Natural killer cell (primary cell): ENCODE results near the gene RREB1. TPM values are rescaled to one million over a fixed set of nuclear protein-coding genes. Genes with fewer than 3 reads are reported as not detected.
A peak's percentile ranks its signal among the peaks of the same experiment; 100 is the strongest.

Source experiments
- ATAC-seq, 3 donors: fragments of 150-1000 bp in 2 of 3; fragments of 200-7000 bp in 1 of 3; cut with Tn5 transposase; 1 replicate in 1 of 3; 2 replicates in 2 of 3; pipeline ENCODE4 v1.10.0; 2021; ENCODE audit warnings: mild to moderate bottlenecking in 2 of 3, moderate library complexity in 2 of 3
- DNase-seq, 2 donors: peaks; one replicate each; pipeline versions ENCODE4 v3.0.0 to v3.0.0-alpha.2; 2013 to 2021; ENCODE audit warnings: mixed read lengths in 1 of 2
- H3K27ac ChIP-seq: one replicate; pipeline ENCODE4 v1.5.1; 2013; ENCODE audit warnings: mild to moderate bottlenecking, low read length
- H3K27me3 ChIP-seq: one replicate; pipeline ENCODE4 v1.6.1; 2013; ENCODE audit warnings: low read length; ENCODE audit not compliant: control insufficient read depth, insufficient read depth
- H3K36me3 ChIP-seq: one replicate; pipeline ENCODE4 v1.6.1; 2013; ENCODE audit warnings: low read length; ENCODE audit not compliant: control insufficient read depth, insufficient read depth
- H3K4me1 ChIP-seq: one replicate; pipeline ENCODE4 v1.6.1; 2013; ENCODE audit warnings: low read length; ENCODE audit not compliant: control insufficient read depth, insufficient read depth
- H3K4me3 ChIP-seq: one replicate; pipeline ENCODE4 v1.5.1; 2013; ENCODE audit warnings: low read length
- H3K9me3 ChIP-seq: one replicate; pipeline ENCODE4 v1.6.1; 2013; ENCODE audit warnings: low read length; ENCODE audit not compliant: control insufficient read depth, insufficient read depth
- H3K27ac Mint-ChIP-seq, 2 donors: one replicate each; pipeline ENCODE4 v1.8.0; 2022; ENCODE audit warnings: mild to moderate bottlenecking in 2 of 2, mixed read lengths in 2 of 2, moderate library complexity in 1 of 2
- H3K27me3 Mint-ChIP-seq, 2 donors: one replicate each; pipeline ENCODE4 v1.8.0; 2022; ENCODE audit warnings: low read depth in 2 of 2, mixed read lengths in 2 of 2
- H3K36me3 Mint-ChIP-seq: one replicate; pipeline ENCODE4 v1.8.0; 2022; ENCODE audit warnings: mixed read lengths
- H3K4me1 Mint-ChIP-seq, 2 donors: one replicate each; pipeline ENCODE4 v1.8.0; 2022; ENCODE audit warnings: mixed read lengths in 2 of 2
- H3K4me3 Mint-ChIP-seq: one replicate; pipeline ENCODE4 v1.8.0; 2022; ENCODE audit warnings: mild to moderate bottlenecking, moderate library complexity, mixed read lengths
- H3K9me3 Mint-ChIP-seq, 2 donors: one replicate each; pipeline ENCODE4 v1.8.0; 2022; ENCODE audit warnings: mixed read lengths in 2 of 2
- WGBS: methylation state at CpG from one replicate; pipeline ENCODE4 v1.1.7; 2013; ENCODE audit warnings: missing lambda C conversion rate; ENCODE audit not compliant: insufficient coverage; 5-methylcytosine and 5-hydroxymethylcytosine counted together
- intact Hi-C: fragments of 100-400 bp; cut with micrococcal nuclease; formaldehyde crosslinking; loops from one replicate; pipeline ENCODE4 v1.14.2; 2022
- total RNA-seq, 4 donors: library from RNA; stranded (reverse); fragments of 120-200 nt in 1 of 4; gene quantifications; one replicate each; pipeline versions ENCODE4 v1.2.3 to v1.2.4, GENCODE V29; 2013 to 2022
- TF ChIP-seq, protein P1 (sequence below): fragments of 200-600 bp; IDR thresholded peaks from one replicate; pipeline ENCODE4 v1.8.0; 2022; ENCODE audit warnings: antibody characterized with exemption

The RREB1 gene
- total RNA-seq, 3 donors from 2014 or later (not counting 1 experiment from before 2014, with no cell fraction given) = 42.2 to 51.8 (median 44.0) TPM

DNA sequence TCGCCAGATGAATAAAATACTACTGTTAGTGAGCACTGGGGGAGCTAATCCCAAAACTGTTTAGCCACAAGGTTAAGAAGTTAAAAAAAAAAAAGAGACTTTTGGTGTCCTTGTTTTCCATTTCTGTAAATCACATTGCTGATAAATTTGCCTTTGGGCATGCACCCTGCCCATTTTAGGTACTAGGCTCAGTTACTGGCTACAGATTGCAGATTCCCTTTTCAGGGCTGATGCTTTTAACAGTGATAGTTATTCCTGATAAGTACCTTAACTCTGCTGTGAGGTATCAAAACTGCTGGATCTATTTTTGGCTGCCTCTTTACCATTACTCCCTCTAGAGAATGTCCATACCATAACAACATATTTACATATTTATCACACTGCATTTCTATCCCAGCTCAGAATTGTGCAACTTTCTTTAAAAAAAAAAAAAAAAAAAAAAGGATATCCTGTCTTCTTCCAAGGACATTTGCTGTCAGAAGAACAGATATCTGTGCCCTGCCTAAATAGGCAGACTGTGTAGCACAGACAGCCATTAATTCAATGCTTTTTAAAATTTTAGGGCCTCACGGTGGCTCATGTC is 110.7 kb downstream of the RREB1 start:
- WGBS = 92% methylated on average over 2 of the region's 2 CpGs

DNA sequence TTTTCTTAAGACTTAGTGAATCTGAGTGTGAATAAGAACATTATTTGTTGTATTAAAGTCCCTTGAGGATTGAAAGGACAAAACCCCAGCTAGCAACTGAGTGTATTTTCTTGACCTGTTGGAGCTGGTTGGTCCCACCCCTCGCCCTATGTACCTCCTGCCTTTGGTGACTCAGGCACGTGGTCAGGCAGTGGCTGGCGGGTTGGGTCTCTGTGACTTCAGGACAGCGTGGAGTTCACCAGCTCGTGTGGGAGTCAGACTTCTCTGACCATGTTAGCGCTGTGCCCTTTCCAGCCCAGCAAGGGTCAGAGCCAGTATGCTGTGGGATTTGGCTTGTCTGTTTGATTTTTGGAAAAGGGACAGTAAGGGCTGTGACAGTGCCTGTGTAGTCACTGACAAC is 111.5 kb downstream of the RREB1 start:
- 65% methylated on average over 6 of the region's 6 CpGs for WGBS
- Mint-ChIP-seq H3K27me3 (no peaks in the 10 kb centered on the region), H3K4me1 (peaks cover 0 to 9% of the 10 kb centered on the region in 2 donors), H3K4me3 (no peak overlapping the region), H3K27ac (peak overlapping the region in 1 of 2 donors; percentile 16), H3K9me3 (no peaks in the 10 kb centered on the region), H3K36me3 (no peaks in the 10 kb centered on the region)
- Histone ChIP-seq H3K27me3 (no peaks in the 10 kb centered on the region), H3K27ac (no peak overlapping the region), H3K9me3 (no peaks in the 10 kb centered on the region), H3K4me3 (no peak overlapping the region), H3K4me1 (no peaks in the 10 kb centered on the region), H3K36me3 (peaks cover 43% of the 10 kb centered on the region)
- no peak for DNase-seq
- peak in 1 of 3 donors; percentile 29 for ATAC-seq
- TF ChIP-seq, protein P1, sequence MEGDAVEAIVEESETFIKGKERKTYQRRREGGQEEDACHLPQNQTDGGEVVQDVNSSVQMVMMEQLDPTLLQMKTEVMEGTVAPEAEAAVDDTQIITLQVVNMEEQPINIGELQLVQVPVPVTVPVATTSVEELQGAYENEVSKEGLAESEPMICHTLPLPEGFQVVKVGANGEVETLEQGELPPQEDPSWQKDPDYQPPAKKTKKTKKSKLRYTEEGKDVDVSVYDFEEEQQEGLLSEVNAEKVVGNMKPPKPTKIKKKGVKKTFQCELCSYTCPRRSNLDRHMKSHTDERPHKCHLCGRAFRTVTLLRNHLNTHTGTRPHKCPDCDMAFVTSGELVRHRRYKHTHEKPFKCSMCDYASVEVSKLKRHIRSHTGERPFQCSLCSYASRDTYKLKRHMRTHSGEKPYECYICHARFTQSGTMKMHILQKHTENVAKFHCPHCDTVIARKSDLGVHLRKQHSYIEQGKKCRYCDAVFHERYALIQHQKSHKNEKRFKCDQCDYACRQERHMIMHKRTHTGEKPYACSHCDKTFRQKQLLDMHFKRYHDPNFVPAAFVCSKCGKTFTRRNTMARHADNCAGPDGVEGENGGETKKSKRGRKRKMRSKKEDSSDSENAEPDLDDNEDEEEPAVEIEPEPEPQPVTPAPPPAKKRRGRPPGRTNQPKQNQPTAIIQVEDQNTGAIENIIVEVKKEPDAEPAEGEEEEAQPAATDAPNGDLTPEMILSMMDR = no peak
- intact Hi-C loops = no loop called here

More for the DNA sequence above, 110.7 kb downstream of the RREB1 start:
- H3K27ac ChIP-seq = no peak overlapping the region
- H3K4me1 Mint-ChIP-seq = peaks cover 0 to 6% of the 10 kb centered on the region in 2 donors
- H3K4me3 Mint-ChIP-seq = no peak overlapping the region
- H3K4me3 ChIP-seq = no peak overlapping the region
- H3K9me3 Mint-ChIP-seq = no peaks in the 10 kb centered on the region
- intact Hi-C loops = no loop called here
- H3K9me3 ChIP-seq = no peaks in the 10 kb centered on the region
- DNase-seq = no peak
- H3K27ac Mint-ChIP-seq = no peak overlapping the region
- H3K27me3 ChIP-seq = no peaks in the 10 kb centered on the region
- H3K36me3 Mint-ChIP-seq = no peaks in the 10 kb centered on the region
- H3K36me3 ChIP-seq = peaks cover 50% of the 10 kb centered on the region
- H3K27me3 Mint-ChIP-seq = no peaks in the 10 kb centered on the region
- no peak for ATAC-seq
- H3K4me1 ChIP-seq = no peaks in the 10 kb centered on the region
- TF ChIP-seq, protein P1 = no peak

DNA sequence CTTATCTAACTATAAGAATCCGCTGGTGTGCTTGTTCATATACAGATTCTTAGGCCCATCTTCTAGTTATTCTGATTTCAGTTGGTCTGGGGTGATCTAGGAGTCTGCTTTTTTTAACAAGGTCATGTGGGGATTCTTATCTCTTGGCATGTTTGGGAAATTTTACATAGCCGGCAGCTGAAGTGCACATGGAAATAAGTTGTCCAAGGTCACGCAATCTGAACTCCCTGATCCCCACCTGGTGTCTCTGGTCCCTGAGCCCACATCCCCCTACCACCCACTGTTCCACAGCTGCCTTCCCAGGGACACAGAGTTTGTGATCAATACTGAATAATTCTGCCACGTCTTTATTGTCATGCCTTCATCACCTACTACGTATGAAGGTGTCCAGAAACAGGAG is 114.4 kb downstream of the RREB1 start:
- Histone ChIP-seq H3K27ac (no peak overlapping the region), H3K27me3 (no peaks in the 10 kb centered on the region), H3K9me3 (no peaks in the 10 kb centered on the region), H3K36me3 (peaks cover 39% of the 10 kb centered on the region), H3K4me1 (no peaks in the 10 kb centered on the region), H3K4me3 (no peak overlapping the region)
- H3K9me3 Mint-ChIP-seq = no peaks in the 10 kb centered on the region
- TF ChIP-seq, protein P1 = no peak
- intact Hi-C loops = no loop called here
- H3K4me1 Mint-ChIP-seq = peaks cover 0 to 14% of the 10 kb centered on the region in 2 donors
- H3K27me3 Mint-ChIP-seq = no peaks in the 10 kb centered on the region
- DNase-seq = no peak
- ATAC-seq = no peak
- WGBS = 95% methylated on average over 3 of the region's 5 CpGs
- no peak overlapping the region for H3K27ac Mint-ChIP-seq
- no peak overlapping the region for H3K4me3 Mint-ChIP-seq
- peaks cover 7% of the 10 kb centered on the region for H3K36me3 Mint-ChIP-seq

DNA sequence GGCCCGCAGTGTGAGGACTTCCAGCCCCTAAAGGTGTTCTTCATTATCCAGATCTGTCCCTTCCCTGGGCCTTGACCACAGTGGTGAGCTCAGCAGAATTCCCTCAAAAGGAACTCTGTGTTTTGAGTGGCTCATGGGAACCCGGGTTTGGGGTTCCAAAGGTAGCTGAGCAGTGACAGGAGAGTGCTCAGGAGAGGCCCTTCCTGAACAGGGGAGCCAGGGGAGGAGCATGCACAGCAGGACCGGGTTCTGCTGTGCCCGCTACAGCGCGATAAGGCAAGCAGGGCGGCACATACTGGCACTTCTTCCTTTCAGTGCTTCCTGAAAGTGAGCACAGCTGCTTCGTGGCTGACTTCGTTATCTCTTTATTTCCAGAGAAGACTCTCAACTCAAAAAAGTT is 117.0 kb downstream of the RREB1 start:
- H3K27me3 ChIP-seq = no peaks in the 10 kb centered on the region
- H3K9me3 ChIP-seq = no peaks in the 10 kb centered on the region
- intact Hi-C loops = no loop called here
- no peaks in the 10 kb centered on the region for H3K4me1 ChIP-seq
- ATAC-seq (no peak), DNase-seq (no peak)
- no peak overlapping the region for H3K4me3 ChIP-seq
- H3K27ac ChIP-seq = no peak overlapping the region
- Mint-ChIP-seq H3K9me3 (no peaks in the 10 kb centered on the region), H3K36me3 (peaks cover 7% of the 10 kb centered on the region), H3K4me3 (no peak overlapping the region), H3K4me1 (peaks cover 0 to 12% of the 10 kb centered on the region in 2 donors), H3K27me3 (no peaks in the 10 kb centered on the region), H3K27ac (peak overlapping the region in 1 of 2 donors; percentile 71)
- 35% methylated on average over 9 of the region's 9 CpGs for WGBS
- H3K36me3 ChIP-seq = peaks cover 42% of the 10 kb centered on the region
- TF ChIP-seq, protein P1 = no peak
